Measurements from ENCODE around the gene AJM1.

Gene AJM1

GRCh38 chr9:136849960-136850865, 7.9 kb downstream of the AJM1 start:
- Histone ChIP-seq H3K4me3 (replicated peaks; ENCODE audit: insufficient read depth, low read length) (peak overlapping the region; percentile 93), H3K27ac (replicated peaks) (no peak overlapping the region), H3K27me3 (ENCODE audit: insufficient read depth, poor library complexity, severe bottlenecking) (peaks cover 2% of the 10 kb centered on the region)
- no peak for DNase-seq (ENCODE audit: low read depth in 1 of 2, low spot score in 1 of 2)
- TF ChIP-seq SPI1 (IDR thresholded peaks at IDR 0.05; ENCODE audit: borderline replicate concordance, low read depth) = no peak
- no peak for TF ChIP-seq GABPA (IDR thresholded peaks at IDR 0.05; ENCODE audit: low read depth)
- TF ChIP-seq POLR2AphosphoS5 (IDR thresholded peaks at IDR 0.05; ENCODE audit: low read depth) = no peak
- TF ChIP-seq CTCF (IDR thresholded peaks at IDR 0.05; ENCODE audit: insufficient read depth, low read length) = no peak
- TF ChIP-seq REST (IDR thresholded peaks at IDR 0.05; ENCODE audit: insufficient replicate concordance, low read depth) = no peak

GRCh38 chr9:136850866-136851775, 8.8 kb downstream of the AJM1 start:
- TF ChIP-seq CTCF (IDR thresholded peaks at IDR 0.05; ENCODE audit: insufficient read depth, low read length) (no peak), SPI1 (IDR thresholded peaks at IDR 0.05; ENCODE audit: borderline replicate concordance, low read depth) (no peak), REST (IDR thresholded peaks at IDR 0.05; ENCODE audit: insufficient replicate concordance, low read depth) (no peak), GABPA (IDR thresholded peaks at IDR 0.05; ENCODE audit: low read depth) (no peak), POLR2AphosphoS5 (IDR thresholded peaks at IDR 0.05; ENCODE audit: low read depth) (no peak)
- Histone ChIP-seq H3K27ac (replicated peaks) (no peak overlapping the region), H3K4me3 (replicated peaks; ENCODE audit: insufficient read depth, low read length) (no peak overlapping the region), H3K27me3 (ENCODE audit: insufficient read depth, poor library complexity, severe bottlenecking) (no peaks in the 10 kb centered on the region)
- no peak for DNase-seq (ENCODE audit: low read depth in 1 of 2, low spot score in 1 of 2)

- TF ChIP-seq GABPA (IDR thresholded peaks at IDR 0.05; ENCODE audit: low read depth) = no peak
- TF ChIP-seq CTCF (IDR thresholded peaks at IDR 0.05; ENCODE audit: insufficient read depth, low read length) = no peak
- no peak for TF ChIP-seq SPI1 (IDR thresholded peaks at IDR 0.05; ENCODE audit: borderline replicate concordance, low read depth)
- TF ChIP-seq POLR2AphosphoS5 (IDR thresholded peaks at IDR 0.05; ENCODE audit: low read depth) = no peak
- no peak for TF ChIP-seq REST (IDR thresholded peaks at IDR 0.05; ENCODE audit: insufficient replicate concordance, low read depth)
- Histone ChIP-seq H3K4me3 (replicated peaks; ENCODE audit: insufficient read depth, low read length) (no peak within 1 kb of the TSS), H3K27me3 (ENCODE audit: insufficient read depth, poor library complexity, severe bottlenecking) (no peaks in the 10 kb centered on the region), H3K27ac (replicated peaks) (no peak within 1 kb of the TSS)
- DNase-seq (ENCODE audit: low read depth in 1 of 2, low spot score in 1 of 2) = no peak
Measured at GRCh38 chr9:136851941-136852663, 9.8 kb downstream of the AJM1 start, which contains the start of gene MAMDC4. MAMDC4 (plus strand) TSS chr9:136852346; CDS start chr9:136852417, 71 bp downstream.
